CD14-positive monocyte (primary cell): Measurements from ENCODE around the gene KXD1. TPM values are rescaled to one million over a fixed set of nuclear protein-coding genes. Genes with fewer than 3 reads are reported as not detected.

Experiments used
- DNase-seq, 3 donors: peaks; one replicate each; pipeline ENCODE4 v3.0.0-alpha.2; 2011 to 2022
- H2AFZ ChIP-seq: 2 replicates; pipeline ENCODE4 v1.6.0; 2012; ENCODE audit warnings: mild to moderate bottlenecking, low read depth, low read length, inconsistent platforms; ENCODE audit not compliant: insufficient read depth, poor library complexity, severe bottlenecking
- H3K27ac ChIP-seq, 2 donors: 1 replicate in 1 of 2; 2 replicates in 1 of 2; pipeline ENCODE4 v1.5.1; 2012 to 2013; ENCODE audit warnings: low read length in 2 of 2, control low read depth in 1 of 2, inconsistent platforms in 1 of 2, low read depth in 1 of 2, mild to moderate bottlenecking in 1 of 2
- H3K27me3 ChIP-seq, 2 donors: one replicate each; pipeline versions ENCODE4 v1.6.0 to v1.6.1; 2011 to 2013; ENCODE audit warnings: low read length in 2 of 2; ENCODE audit not compliant: control insufficient read depth in 2 of 2, insufficient read depth in 2 of 2
- H3K36me3 ChIP-seq, 2 donors: replicated peaks in 1 of 2; 1 replicate in 1 of 2; 2 replicates in 1 of 2; pipeline versions ENCODE4 v1.5.1 to v1.6.1; 2012 to 2013; ENCODE audit warnings: low read length in 2 of 2, control low read depth in 1 of 2, inconsistent platforms in 1 of 2, mild to moderate bottlenecking in 1 of 2; ENCODE audit not compliant: insufficient read depth in 2 of 2, control insufficient read depth in 1 of 2
- H3K4me1 ChIP-seq, 2 donors: 1 replicate in 1 of 2; 2 replicates in 1 of 2; pipeline versions ENCODE4 v1.5.1 to v1.6.1; 2012 to 2013; ENCODE audit warnings: low read length in 2 of 2, control low read depth in 1 of 2, inconsistent platforms in 1 of 2, mild to moderate bottlenecking in 1 of 2, moderate library complexity in 1 of 2; ENCODE audit not compliant: insufficient read depth in 2 of 2, control insufficient read depth in 1 of 2
- H3K4me2 ChIP-seq: replicated peaks from 2 replicates; pipeline ENCODE3; 2012; ENCODE audit warnings: low read length, moderate library complexity, mild to moderate bottlenecking; ENCODE audit not compliant: poor library complexity, severe bottlenecking; ENCODE audit errors: extremely low read depth
- H3K4me3 ChIP-seq, 3 experiments: fragments of 200-600 bp in 1 of 3; sonication (generic) in 1 of 3; replicated peaks in 1 of 3; 1 replicate in 2 of 3; 2 replicates in 1 of 3; pipeline ENCODE4 v1.5.1; 2011 to 2013; ENCODE audit warnings: low read length in 3 of 3, mild to moderate bottlenecking in 3 of 3, control low read depth in 2 of 3, low read depth in 2 of 3, inconsistent platforms in 1 of 3, moderate library complexity in 1 of 3
- H3K79me2 ChIP-seq: 2 replicates; pipeline ENCODE4 v1.6.0; 2012; ENCODE audit warnings: mild to moderate bottlenecking, control low read depth, inconsistent platforms, low read length, moderate library complexity; ENCODE audit not compliant: insufficient read depth
- H3K9ac ChIP-seq: 2 replicates; pipeline ENCODE4 v1.6.0; 2017; ENCODE audit warnings: low read length, mild to moderate bottlenecking; ENCODE audit not compliant: insufficient read depth, poor library complexity, severe bottlenecking
- H3K9me3 ChIP-seq, 2 donors: replicated peaks in 1 of 2; 1 replicate in 1 of 2; 2 replicates in 1 of 2; pipeline versions ENCODE4 v1.5.1 to v1.6.1; 2012 to 2013; ENCODE audit warnings: low read length in 2 of 2, control low read depth in 1 of 2; ENCODE audit not compliant: control insufficient read depth in 1 of 2, insufficient read depth in 1 of 2
- H4K20me1 ChIP-seq: 2 replicates; pipeline ENCODE4 v1.6.0; 2012; ENCODE audit warnings: mild to moderate bottlenecking, low read length, control low read depth, moderate library complexity; ENCODE audit not compliant: insufficient read depth
- H3K27ac Mint-ChIP-seq, 7 donors: one replicate each; pipeline ENCODE4 v1.8.0; 2020; ENCODE audit warnings: mild to moderate bottlenecking in 7 of 7, mixed read lengths in 7 of 7, moderate library complexity in 6 of 7, inconsistent platforms in 2 of 7
- H3K27me3 Mint-ChIP-seq, 3 donors: one replicate each; pipeline ENCODE4 v1.8.0; 2021 to 2022; ENCODE audit warnings: low read depth in 3 of 3, mild to moderate bottlenecking in 3 of 3, mixed read lengths in 3 of 3, moderate library complexity in 3 of 3, inconsistent platforms in 1 of 3
- H3K36me3 Mint-ChIP-seq, 2 donors: one replicate each; pipeline ENCODE4 v1.8.0; 2020; ENCODE audit warnings: mixed read lengths in 2 of 2, inconsistent platforms in 1 of 2, mild to moderate bottlenecking in 1 of 2
- H3K4me1 Mint-ChIP-seq: one replicate; pipeline ENCODE4 v1.8.0; 2020; ENCODE audit warnings: mild to moderate bottlenecking, mixed read lengths
- H3K4me3 Mint-ChIP-seq, 2 donors: one replicate each; pipeline ENCODE4 v1.8.0; 2020; ENCODE audit warnings: mild to moderate bottlenecking in 2 of 2, mixed read lengths in 2 of 2, moderate library complexity in 1 of 2
- H3K9me3 Mint-ChIP-seq, 7 donors: one replicate each; pipeline ENCODE4 v1.8.0; 2020 to 2022; ENCODE audit warnings: mixed read lengths in 7 of 7, mild to moderate bottlenecking in 6 of 7, moderate library complexity in 6 of 7, inconsistent platforms in 2 of 7
- WGBS: methylation state at CpG from one replicate; pipeline ENCODE4 v1.1.5; 2013; ENCODE audit warnings: missing lambda C conversion rate; ENCODE audit not compliant: insufficient coverage; 5-methylcytosine and 5-hydroxymethylcytosine counted together
- intact Hi-C, 2 donors: fragments of 100-400 bp; cut with micrococcal nuclease; formaldehyde crosslinking; loops; one replicate each; pipeline versions ENCODE4 v1.15.0 to v1.15.1; 2023
- polyA plus RNA-seq, 3 donors: library from polyadenylated mRNA; depleted of rRNA in 1 of 3; unstranded in 2 of 3; stranded (reverse) in 1 of 3; fragments of 300-500 nt in 2 of 3; fragments of >200 nt in 1 of 3; fragmentation: Illumina TruSeq in 2 of 3; gene quantifications; 1 replicate in 2 of 3; 2 replicates in 1 of 3; pipeline ENCODE4 v1.2.3, GENCODE V29; 2012 to 2021
- TF ChIP-seq, protein P1 (sequence below): fragments of 200-600 bp; IDR thresholded peaks from one replicate; pipeline ENCODE4 v1.8.0; 2022; ENCODE audit warnings: antibody characterized with exemption, mild to moderate bottlenecking

Gene KXD1
- polyA plus RNA-seq, 3 donors, result 74.4 to 194 (median 87.9) TPM

GRCh38 chr19:18517606-18518005 is 40.1 kb upstream of the KXD1 start:
- peaks cover 0 to 7% of the 10 kb centered on the region in 2 donors for H3K36me3 ChIP-seq
- peaks cover 27 to 33% of the 10 kb centered on the region in 2 donors for H3K36me3 Mint-ChIP-seq
- peaks cover 0 to 3% (median 0%) of the 10 kb centered on the region in 7 donors for H3K9me3 Mint-ChIP-seq
- no peak for DNase-seq
- peaks cover 73% of the 10 kb centered on the region for H3K4me1 Mint-ChIP-seq
- TF ChIP-seq, protein P1, sequence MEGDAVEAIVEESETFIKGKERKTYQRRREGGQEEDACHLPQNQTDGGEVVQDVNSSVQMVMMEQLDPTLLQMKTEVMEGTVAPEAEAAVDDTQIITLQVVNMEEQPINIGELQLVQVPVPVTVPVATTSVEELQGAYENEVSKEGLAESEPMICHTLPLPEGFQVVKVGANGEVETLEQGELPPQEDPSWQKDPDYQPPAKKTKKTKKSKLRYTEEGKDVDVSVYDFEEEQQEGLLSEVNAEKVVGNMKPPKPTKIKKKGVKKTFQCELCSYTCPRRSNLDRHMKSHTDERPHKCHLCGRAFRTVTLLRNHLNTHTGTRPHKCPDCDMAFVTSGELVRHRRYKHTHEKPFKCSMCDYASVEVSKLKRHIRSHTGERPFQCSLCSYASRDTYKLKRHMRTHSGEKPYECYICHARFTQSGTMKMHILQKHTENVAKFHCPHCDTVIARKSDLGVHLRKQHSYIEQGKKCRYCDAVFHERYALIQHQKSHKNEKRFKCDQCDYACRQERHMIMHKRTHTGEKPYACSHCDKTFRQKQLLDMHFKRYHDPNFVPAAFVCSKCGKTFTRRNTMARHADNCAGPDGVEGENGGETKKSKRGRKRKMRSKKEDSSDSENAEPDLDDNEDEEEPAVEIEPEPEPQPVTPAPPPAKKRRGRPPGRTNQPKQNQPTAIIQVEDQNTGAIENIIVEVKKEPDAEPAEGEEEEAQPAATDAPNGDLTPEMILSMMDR, result no peak
- H3K27ac ChIP-seq, result peak overlapping the region in 1 of 2 donors; percentile 97
- peak overlapping the region in 6 of 7 donors; percentile 83 to 100 (median 98) for H3K27ac Mint-ChIP-seq
- H3K4me1 ChIP-seq, result peaks cover 56 to 65% of the 10 kb centered on the region in 2 donors
- peaks cover 0 to 3% (median 3%) of the 10 kb centered on the region in 3 donors for H3K27me3 Mint-ChIP-seq
- peaks cover 92% of the 10 kb centered on the region for H3K79me2 ChIP-seq
- H4K20me1 ChIP-seq, result peaks cover 88% of the 10 kb centered on the region
- no peak overlapping the region for H2AFZ ChIP-seq
- no peaks in the 10 kb centered on the region for H3K27me3 ChIP-seq
- intact Hi-C loops, result no loop called here
- no peak overlapping the region for H3K9ac ChIP-seq
- no peak overlapping the region for H3K4me3 Mint-ChIP-seq
- H3K4me2 ChIP-seq, result no peak overlapping the region
- no peak overlapping the region for H3K4me3 ChIP-seq
- no peaks in the 10 kb centered on the region for H3K9me3 ChIP-seq
- 100% methylated on average over 1 of the region's 4 CpGs for WGBS

GRCh38 chr19:18518639-18519038 is 39.0 kb upstream of the KXD1 start:
- Histone ChIP-seq H3K79me2 (peaks cover 82% of the 10 kb centered on the region), H3K27me3 (no peaks in the 10 kb centered on the region), H3K36me3 (peaks cover 0 to 7% of the 10 kb centered on the region in 2 donors), H3K27ac (peak overlapping the region; percentile 87 to 97), H3K9ac (peak overlapping the region; percentile 18), H3K4me1 (peaks cover 60 to 68% of the 10 kb centered on the region in 2 donors), H3K9me3 (no peaks in the 10 kb centered on the region), H3K4me2 (peak overlapping the region; percentile 96), H3K4me3 (peak overlapping the region in 1 of 3 experiments; percentile 98), H2AFZ (no peak overlapping the region), H4K20me1 (peaks cover 80% of the 10 kb centered on the region)
- TF ChIP-seq, protein P1, result no peak
- Mint-ChIP-seq H3K27ac (peak overlapping the region; percentile 92 to 100 (median 97)), H3K4me1 (peaks cover 68% of the 10 kb centered on the region), H3K4me3 (peak overlapping the region in 1 of 2 donors; percentile 31), H3K9me3 (peaks cover 0 to 3% (median 0%) of the 10 kb centered on the region in 7 donors), H3K36me3 (peaks cover 22 to 24% of the 10 kb centered on the region in 2 donors), H3K27me3 (peaks cover 0 to 3% (median 3%) of the 10 kb centered on the region in 3 donors)
- intact Hi-C loops, result no loop called here
- WGBS, result 98% methylated on average over 5 of the region's 9 CpGs
- DNase-seq, result no peak
